ENCODE measurements around the gene IL6R.

The IL6R gene

DNA sequence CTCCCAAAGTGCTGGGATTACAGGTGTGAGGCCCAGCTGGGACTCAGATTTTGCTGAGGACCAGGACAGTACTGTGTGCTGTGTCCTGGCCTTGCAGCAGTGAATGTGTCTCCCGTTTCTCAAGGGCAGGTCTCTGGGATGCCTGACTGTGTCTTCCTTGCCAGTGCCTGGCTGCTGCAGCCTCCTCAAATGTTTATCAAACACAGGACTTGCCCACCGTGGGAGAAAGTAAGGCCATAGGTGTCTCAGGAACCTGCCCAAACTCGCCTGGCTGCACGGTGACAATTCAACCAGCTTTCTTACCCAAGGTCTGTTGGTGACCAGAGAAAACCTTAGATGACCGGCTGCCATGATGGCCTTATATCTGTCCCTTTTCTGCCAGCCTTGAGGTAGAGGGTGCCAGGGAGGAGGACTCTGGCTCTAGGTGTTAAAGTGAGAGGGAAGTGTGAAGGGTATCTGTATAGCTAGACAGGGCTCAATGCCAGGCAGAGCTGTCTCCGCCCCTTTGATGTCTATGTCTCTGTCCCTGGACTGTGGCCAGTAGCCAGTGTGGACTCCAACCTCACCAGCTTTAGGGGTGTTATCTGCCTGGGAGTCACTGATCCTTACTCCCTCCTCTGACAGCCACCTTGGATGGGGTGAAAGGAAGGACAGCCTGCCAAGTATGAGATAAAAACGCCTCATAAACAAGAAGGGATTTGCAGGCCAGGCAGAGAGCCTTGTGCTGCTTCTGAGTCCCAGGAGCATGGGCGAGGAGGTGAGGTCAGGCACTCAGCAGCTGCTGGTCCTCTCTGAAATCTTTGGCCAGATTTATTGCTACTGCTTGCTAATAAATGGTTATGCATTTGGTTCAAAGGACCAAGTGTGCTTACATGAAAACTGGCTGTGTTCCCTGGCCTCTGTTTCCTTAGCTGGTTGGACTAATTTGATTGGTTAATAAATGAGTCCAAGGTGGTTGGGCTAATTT is 22.3 kb downstream of the IL6R start:
- DNase-seq (ENCODE audit: low read depth in 2 of 2): no peak

DNA sequence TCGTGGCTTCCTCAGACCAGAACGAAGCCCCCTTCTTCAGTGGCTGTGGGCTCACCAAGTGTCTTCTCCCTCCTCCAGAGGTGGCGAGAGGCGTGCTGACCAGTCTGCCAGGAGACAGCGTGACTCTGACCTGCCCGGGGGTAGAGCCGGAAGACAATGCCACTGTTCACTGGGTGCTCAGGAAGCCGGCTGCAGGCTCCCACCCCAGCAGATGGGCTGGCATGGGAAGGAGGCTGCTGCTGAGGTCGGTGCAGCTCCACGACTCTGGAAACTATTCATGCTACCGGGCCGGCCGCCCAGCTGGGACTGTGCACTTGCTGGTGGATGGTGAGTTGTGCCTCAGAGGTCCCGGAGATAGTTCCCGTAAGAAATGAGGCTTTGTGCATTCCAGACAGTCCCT is 24.0 kb downstream of the IL6R start:
- no peak for DNase-seq (ENCODE audit: low read depth in 2 of 2)

DNA sequence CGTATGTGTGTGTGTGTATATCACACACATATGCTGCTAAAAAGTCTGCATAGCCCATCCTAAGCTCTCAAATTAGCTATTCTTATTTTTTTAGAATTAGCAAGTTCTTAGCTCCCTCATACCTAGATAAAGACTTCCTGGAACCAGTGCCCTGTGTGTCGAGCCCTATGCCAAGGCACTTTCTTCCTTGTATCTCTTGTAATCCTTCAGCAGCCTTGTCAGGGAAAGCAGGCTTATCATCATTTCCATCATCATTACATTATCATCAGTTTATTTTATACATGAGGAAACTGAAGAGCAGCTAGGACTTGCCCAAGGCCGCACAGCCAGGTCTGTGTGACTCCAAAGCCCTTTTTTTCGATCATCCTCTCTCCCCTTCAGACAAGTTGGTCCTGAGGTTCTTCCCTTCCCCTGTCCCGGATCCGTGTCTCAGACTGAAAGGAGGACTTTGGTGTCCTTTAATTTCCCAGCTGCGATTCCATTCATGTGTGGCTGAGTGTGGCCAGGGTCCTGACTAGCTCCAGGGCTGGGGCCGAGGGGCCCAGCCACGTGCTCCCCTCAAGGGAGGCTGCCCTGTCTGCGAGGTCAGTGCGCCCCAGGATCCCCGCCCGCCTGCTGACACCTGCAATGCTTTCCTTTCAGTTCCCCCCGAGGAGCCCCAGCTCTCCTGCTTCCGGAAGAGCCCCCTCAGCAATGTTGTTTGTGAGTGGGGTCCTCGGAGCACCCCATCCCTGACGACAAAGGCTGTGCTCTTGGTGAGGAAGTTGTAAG is 24.9 kb downstream of the IL6R start:
- no peak for DNase-seq (ENCODE audit: low read depth in 2 of 2)

DNA sequence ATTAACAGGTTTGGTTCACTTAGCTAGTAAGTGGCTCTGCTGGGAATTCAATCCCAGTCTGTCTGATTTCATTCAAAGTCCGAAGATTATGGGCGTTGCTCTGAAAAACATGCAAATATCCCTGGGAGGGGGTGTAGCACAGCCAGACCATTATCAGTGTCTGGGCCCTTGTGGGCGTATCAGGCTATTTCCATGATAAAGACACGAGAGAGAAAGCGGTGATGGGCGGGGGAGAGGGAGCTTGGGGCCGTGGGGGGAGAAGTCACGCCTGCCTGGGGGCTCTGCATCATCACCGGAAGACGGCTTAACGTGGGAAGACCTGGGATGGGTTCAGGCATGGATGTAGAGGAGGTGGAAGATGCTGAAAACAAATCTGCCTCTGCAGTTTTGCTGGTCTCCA is 25.8 kb downstream of the IL6R start:
- no peak for DNase-seq (ENCODE audit: low read depth in 2 of 2)

DNA sequence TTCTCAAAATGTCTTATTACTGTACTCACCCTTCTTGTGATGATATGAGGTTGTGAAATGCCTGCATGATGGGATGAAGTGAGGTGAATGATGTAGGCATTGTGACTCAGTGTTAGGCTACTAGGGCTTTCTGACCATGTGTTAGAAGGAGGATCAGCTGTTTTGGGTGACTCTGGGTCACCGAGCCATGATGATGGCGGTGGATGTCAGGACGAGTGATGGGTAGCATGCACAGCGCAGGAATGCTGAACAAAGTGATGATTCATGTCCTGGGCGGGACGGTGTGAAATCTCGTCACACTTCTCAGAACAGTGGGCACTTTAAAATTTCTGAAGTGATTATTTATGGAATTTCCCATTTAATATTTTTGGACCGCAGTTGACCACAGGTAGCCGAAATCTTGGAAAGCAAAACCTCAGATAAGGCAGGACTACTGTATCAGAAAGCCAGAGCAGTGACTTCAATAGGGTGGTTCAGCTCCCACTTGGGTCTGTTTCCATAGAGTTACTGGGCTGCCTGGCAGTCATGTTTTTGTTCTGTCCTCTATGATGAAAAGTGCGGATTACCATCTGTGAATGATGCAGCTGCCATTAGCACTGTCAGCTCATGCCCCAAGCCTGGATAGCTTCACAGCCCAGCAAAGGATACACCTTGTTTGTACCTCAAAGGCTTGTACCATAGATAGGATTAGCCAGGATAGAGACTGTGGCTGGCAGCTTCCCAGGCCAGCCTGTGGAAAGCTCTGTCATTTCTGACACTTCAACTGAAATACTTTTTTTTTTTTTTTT is 26.6 kb downstream of the IL6R start:
- no peak for DNase-seq (ENCODE audit: low read depth in 2 of 2)

DNA sequence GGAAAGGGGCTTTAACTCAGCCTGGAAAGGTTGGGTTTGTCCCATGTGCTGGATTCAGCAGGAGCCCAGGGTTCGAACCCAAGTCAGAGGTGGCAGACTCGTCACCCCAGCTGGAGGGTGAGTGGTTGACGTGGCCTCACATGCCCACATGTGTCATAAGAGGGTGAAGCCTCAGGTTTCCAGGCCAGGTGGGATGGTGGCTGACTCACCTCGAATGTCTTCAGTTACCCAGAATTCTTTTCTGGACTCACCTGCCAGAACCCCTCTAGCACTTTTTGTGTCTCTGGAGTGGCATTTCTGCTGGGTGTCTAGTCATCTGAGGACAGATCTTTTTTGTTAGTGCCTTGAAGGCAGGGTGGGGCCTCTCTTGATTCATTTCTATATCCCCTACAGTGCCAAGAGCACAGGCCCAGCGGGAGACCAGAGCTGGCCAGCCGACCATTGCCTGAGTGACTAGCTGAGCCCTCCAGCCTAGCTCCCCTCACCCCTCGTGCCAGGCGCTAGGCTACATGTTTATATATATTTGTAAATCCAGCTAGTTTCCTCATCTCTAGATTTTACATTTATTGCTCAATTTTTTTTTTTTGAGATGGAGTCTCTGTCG is 28.1 kb downstream of the IL6R start:
- no peak for DNase-seq (ENCODE audit: low read depth in 2 of 2)

DNA sequence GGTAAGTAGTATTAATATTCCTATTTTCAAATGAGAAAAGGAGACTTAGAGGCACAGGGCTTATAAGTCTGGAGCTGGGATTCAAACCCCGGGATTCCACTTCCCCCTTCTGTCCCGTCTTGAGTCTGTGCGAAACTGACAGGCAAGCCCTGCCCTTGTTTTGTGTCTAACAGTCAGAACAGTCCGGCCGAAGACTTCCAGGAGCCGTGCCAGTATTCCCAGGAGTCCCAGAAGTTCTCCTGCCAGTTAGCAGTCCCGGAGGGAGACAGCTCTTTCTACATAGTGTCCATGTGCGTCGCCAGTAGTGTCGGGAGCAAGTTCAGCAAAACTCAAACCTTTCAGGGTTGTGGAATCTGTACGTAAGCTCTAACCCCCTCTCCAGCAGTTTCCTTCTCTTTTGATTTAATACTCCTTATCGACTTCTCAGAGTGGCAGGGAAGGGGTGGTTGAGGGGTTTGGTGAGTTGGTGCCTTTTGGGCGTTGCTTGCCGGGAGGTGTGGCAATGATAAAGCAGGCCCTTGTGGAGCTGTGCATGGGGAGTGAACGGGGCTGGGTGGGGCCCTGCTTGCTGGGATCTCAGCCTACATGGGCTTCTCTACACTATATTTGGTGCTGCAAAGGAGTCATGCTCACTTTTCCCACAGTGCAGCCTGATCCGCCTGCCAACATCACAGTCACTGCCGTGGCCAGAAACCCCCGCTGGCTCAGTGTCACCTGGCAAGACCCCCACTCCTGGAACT is 29.4 kb downstream of the IL6R start:
- no peak for DNase-seq (ENCODE audit: low read depth in 2 of 2)

DNA sequence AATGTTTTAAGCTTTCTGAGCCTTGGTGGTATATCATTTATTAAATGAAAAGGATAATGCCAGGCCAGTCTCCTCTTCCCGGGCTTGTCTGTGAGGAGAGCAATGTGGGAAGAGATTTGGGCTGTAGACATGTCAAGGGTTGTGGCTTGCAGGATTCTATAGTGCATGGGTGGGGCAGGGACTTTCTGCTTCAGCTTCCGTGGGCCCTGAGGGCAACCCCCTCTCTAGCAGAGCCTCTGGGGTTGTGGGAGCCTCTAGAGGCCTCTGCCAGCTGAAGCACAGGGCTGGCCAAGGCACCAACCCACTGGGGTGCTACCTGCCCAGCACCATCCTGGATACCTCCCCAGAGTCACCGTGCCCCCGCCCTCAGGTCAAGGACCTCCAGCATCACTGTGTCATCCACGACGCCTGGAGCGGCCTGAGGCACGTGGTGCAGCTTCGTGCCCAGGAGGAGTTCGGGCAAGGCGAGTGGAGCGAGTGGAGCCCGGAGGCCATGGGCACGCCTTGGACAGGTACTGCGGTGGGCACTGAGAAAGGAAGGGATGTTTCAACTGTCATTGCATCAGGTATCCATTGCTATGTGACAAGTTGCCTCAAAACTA is 30.6 kb downstream of the IL6R start:
- no peak for DNase-seq (ENCODE audit: low read depth in 2 of 2)

DNA sequence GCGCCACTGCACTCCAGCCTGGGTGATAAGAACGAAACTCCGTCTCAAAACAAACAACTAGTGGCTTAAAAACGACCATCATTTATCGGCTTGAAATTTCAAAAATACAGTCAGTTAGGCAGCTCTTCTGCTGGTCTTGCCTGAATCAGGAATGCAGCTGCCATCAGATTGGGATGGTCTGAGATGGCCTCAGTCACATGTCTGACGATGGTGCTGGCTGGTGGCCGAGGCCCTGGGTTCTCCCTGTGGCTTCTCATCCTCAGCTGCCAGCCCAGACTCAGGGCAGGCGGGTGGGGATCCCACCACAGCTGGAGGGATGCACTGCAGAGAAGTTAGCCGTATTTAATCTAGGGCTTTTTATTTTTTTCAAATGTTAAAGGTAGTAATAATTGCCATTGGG is 31.3 kb downstream of the IL6R start:
- no peak for DNase-seq (ENCODE audit: low read depth in 2 of 2)

DNA sequence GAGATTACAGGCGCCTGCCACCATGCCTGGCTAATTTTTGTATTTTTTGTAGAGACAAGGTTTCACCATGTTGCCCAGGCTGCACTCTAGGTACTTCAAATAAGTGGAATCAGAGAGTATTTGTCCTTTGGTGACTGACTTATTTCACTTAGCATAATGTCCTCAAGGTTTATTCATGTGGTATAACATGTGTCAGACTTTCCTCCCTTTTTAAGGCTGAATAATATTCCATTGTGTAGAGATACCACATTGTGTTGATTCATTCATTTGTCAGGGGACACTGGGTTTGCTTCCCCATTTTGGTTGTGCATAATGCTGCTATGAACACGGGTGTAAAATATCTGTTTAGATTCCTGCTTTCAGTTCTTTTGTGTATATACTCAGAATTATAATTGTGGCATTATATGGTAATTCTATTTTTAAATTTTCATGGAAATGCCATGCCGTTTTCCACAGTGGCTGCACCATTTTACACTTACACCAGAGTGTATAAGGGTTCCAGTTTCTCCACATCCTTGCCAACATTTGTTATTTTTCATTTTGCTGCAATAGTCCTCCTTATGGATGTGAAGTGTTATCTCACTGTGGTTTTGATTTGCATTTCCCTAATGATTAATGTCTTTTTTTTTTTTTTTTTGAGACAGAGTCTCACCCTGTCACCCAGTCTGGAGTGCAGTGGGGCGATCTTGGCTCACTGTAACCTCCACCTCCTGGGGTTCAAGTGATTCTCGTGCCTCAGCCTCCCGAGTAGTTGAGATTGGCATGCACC is 35.1 kb downstream of the IL6R start:
- no peak for DNase-seq (ENCODE audit: low read depth in 2 of 2)

DNA sequence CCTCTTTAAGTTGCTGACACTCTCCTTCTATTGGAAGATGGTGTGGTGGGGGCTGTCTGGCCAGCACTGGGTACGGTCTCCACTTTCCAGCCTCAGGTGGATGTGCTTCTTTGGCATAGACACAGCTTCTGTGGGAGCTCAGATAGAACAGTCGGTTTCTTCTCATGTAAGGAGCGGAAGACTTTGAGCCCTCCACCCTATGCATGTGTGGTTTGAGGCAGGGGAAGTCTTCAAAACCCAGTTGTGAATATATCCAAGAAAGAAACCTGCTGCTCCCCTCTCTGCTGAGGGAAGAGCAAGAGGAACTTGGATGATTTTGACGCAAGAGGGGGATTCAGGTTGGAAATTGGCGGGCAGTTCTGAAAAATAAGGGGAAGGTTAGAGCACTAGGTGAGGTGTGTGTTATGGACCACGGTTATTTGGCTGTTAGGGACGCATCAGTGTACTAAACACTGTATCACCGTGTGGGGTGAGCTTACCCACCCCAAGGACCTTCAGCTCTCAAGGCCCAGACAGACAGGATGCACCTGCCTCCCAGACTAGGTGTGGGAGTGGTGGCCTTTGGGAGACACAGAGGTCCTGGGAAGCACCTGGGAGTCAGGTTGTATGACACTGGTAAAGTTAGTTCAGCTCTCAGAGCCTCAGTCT is 36.2 kb downstream of the IL6R start:
- DNase-seq (ENCODE audit: low read depth in 2 of 2): no peak

DNA sequence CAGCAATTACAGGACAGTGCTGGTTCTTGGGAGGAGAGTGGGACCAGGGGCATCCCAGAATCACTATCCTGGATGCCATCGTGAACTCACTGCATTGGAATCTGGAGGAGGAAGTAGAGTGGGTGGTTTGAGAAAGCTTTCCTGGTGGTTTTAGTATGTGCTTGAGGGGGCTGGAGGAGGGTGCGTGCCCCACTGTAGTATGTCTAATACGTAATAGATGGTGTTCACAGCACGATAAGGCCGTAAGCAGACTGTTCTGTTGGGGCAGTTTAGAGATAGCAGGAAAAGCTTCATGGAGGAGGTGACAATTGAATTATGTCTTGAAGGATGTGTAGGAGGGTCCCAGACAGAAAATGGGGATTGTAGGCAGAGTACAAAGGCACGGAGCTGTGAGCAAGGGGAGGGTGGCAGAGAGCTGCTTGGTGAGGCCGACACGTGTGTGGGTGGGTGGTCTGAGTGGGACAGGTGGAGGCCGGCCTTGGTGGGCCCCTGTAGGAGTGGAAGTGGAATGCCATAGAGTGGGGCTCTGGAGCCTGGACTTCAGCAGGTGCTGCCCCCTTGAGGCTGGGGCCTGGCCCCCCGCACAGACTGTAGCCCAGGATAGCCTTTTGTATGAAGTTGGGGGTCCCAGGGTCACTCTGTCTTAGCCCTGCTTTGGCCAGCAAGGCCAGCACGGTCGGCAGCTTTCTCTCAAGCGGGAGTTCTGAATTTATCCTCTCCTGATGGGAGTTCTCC is 37.0 kb downstream of the IL6R start:
- DNase-seq (ENCODE audit: low read depth in 2 of 2): no peak

DNA sequence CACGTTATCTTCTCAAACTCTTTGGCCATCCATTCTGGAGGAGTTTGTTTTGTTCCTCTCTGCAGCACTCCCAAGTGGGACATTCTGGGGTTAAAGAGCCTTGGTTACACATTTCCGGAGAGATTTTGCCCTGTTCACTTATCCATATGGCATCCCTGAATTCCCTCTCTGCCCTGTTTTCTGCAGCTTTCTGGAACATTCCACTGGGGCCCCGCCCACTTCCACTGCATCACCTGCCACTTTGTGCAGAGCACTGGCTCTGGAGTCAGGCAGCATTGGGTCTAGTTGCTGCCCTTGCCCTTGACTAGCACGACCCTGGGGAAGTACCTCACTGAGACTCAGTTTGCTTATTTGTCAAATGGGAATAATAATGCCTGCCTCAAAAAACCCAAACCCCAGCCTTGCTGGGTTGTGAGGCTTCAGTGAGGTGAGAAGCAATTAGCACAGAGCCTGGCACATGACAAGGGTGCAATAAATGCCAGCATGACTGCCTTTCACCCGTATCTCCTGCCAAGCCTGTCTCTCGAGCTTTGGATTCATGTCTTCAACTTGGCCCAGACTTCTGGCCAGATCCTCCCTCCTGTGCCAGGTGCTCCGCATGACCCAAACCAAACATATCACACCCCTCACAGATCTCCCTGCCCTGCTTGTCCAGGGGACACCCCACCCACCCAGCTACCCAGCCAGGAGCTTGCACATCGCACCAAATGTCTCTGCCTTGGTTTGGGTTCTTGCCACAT is 38.3 kb downstream of the IL6R start:
- no peak for DNase-seq (ENCODE audit: low read depth in 2 of 2)

DNA sequence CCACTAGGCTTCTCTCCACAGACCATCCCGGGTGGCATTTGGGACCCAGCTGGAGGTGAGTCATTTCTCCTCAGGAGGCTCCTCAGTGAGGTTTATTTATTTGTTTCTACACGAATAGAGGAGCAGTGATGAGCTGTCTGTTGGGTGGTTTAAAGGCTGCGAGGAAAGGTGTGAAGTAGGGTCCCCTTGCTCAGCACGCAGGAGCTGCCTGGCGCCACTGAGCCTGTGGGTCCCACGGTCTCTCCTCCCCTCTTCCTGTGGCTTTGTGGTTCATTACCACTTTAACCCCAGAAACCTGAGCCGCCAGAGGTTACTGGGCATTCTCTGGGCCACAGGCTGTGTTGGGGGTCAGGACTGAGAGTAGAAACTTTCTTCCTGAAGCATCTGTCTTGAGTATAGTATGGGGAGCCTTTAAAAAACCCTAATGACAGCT is 39.9 kb downstream of the IL6R start:
- DNase-seq (ENCODE audit: low read depth in 2 of 2): peak in 1 of 2 experiments; percentile 47

DNA sequence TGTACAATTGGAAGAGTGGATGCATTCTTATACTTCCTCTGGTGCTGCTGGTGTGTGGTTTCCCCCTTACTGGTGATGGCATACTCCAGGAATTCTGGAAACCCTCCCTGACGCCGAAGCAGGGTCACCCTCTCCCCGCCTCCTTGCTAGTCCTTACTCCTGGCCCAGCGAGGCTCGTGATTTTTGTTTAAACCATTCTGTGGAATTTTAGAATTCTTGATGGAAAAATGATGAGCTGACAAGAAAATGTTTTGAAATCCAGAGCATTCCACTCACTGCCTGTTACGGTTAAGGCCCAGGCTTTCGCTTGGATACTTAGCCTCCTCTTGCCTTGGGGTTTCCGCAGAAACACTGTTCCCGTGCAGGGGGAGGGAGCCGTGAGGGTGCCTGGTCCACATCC is 41.1 kb downstream of the IL6R start:
- DNase-seq (ENCODE audit: low read depth in 2 of 2): no peak

DNA sequence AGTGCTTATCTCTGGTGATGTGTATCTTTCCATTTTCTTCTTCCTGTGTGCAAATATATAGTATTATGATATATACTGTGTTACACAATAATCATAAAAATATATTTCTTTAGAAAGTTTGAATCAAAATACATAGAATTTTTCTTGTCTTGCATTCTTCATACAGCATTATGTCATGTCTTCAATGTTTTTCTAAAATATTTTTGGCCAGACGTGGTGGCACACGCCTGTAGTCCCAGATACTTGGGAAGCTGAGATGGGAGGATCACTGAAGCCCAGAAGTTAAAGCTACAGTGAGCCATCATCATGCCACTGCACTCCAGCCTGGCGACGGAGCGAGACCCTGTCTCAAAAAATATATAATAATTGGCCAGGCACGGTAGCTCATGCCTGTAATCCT is 41.6 kb downstream of the IL6R start:
- DNase-seq (ENCODE audit: low read depth in 2 of 2): no peak

DNA sequence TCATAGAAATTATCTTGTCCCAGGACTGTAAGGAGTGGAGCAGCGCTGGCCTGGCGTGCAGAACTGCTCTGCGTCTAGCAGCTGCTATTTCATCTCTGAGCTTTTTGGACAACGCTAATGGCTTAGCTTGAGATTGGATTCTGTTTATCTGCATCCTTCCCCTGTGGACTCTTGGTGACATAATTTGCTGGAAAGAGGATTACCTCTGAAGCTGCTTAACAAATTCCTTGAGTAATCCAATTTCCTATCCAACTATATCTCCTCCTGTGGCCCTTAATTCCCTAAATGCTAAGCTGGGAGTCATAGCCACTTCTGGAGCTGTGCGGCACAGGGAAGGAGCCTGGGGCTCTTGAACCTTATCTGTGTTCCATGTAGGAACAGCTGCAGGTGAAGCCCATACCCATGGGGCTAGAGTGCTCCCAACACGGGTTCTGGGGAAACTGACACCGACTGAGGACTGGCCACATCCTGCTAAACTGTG is 43.2 kb downstream of the IL6R start:
- DNase-seq (ENCODE audit: low read depth in 2 of 2): no peak

DNA sequence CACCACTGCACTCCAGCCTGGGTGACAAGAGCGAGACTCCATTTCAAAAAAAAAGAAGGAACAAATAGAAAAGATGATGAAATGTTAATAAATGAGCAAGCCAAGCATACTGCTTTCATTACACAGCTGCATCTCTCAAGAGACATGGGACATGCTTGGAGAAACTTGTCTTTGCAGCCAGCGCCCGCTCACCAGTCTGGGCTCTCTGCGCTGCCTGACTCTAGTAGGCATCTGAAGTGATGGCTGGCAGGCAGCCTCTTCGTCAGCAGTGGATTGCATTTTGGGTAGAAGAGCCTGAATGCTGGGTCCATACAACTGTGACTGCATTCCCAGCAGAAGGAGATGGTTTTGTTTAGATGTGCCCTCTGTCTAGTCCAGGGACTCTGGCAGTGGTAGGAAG is 48.0 kb downstream of the IL6R start:
- no peak for DNase-seq (ENCODE audit: low read depth in 2 of 2)

Data from stimulated activated CD4-positive, alpha-beta T cell treated with anti-CD3 and anti-CD28 coated beads, Interleukin-12 subunit alpha, Interleukin-12 subunit beta, amount 100 ng/mL, for 24 hours (primary cell).